B cell (primary cell): Measurements from ENCODE around the gene MARF1. TPM values are rescaled to one million over a fixed set of nuclear protein-coding genes. Genes with fewer than 3 reads are reported as not detected.
A peak's percentile ranks its signal among the peaks of the same experiment; 100 is the strongest.
"Not testable (repeated sequence)": the region's sequence is repeated elsewhere in the genome, so short reads cannot be mapped to it uniquely, and the experiment has no call there.

Source experiments
- ATAC-seq: fragments of 200-7000 bp; cut with Tn5 transposase; one replicate; pipeline ENCODE4 v1.10.0; 2021; ENCODE audit warnings: low read depth, mild to moderate bottlenecking, moderate number of reproducible peaks, moderate library complexity
- CTCF ChIA-PET: fragments of 350-600 bp; sonication (Branson Sonifier 250); formaldehyde crosslinking; loops from one replicate; lab custom pipeline; 2021; ENCODE audit warnings: antibody characterized with exemption, inconsistent platforms; lab: Charles Lee
- POLR2A ChIA-PET: fragments of 350-600 bp; sonication (Branson Sonifier 250); formaldehyde crosslinking; loops from one replicate; lab custom pipeline; 2021; ENCODE audit warnings: antibody characterized with exemption; lab: Charles Lee
- DNase-seq: peaks from one replicate; pipeline ENCODE4 v3.0.0; 2013
- H2AFZ ChIP-seq: 2 replicates; pipeline ENCODE4 v1.6.1; 2012; ENCODE audit warnings: mild to moderate bottlenecking, low read depth, low read length; ENCODE audit not compliant: insufficient read depth, poor library complexity, severe bottlenecking
- H3K27ac ChIP-seq, 2 donors: 1 replicate in 1 of 2; 2 replicates in 1 of 2; pipeline ENCODE4 v1.5.1; 2012 to 2013; ENCODE audit warnings: low read length in 2 of 2, mild to moderate bottlenecking in 2 of 2, moderate library complexity in 1 of 2
- H3K27me3 ChIP-seq, 4 experiments: fragments of 200-600 bp in 1 of 4; sonication (generic) in 1 of 4; replicated peaks in 1 of 4; 1 replicate in 2 of 4; 2 replicates in 2 of 4; pipeline versions ENCODE4 v1.6.1 to v1.7.0; 2013 to 2016; ENCODE audit warnings: low read length in 3 of 4, mild to moderate bottlenecking in 2 of 4, mixed read lengths in 1 of 4, moderate library complexity in 1 of 4; ENCODE audit not compliant: insufficient read depth in 4 of 4, control insufficient read depth in 3 of 4; ENCODE audit errors: control extremely low read depth in 1 of 4
- H3K36me3 ChIP-seq, 2 experiments: replicated peaks in 1 of 2; 1 replicate in 1 of 2; 2 replicates in 1 of 2; pipeline versions ENCODE4 v1.6.1 to v1.7.1; 2013; ENCODE audit warnings: low read length in 1 of 2; ENCODE audit not compliant: insufficient read depth in 2 of 2, control insufficient read depth in 1 of 2; ENCODE audit errors: control extremely low read depth in 1 of 2, extremely low read depth in 1 of 2
- H3K4me1 ChIP-seq, 2 donors: fragments of 200-600 bp in 1 of 2; sonication (generic) in 1 of 2; 1 replicate in 1 of 2; 2 replicates in 1 of 2; pipeline versions ENCODE4 v1.5.1 to v1.6.1; 2013 to 2017; ENCODE audit warnings: low read length in 2 of 2; ENCODE audit not compliant: control insufficient read depth in 2 of 2, insufficient read depth in 2 of 2
- H3K4me2 ChIP-seq: replicated peaks from 2 replicates; pipeline ENCODE3; 2012; ENCODE audit warnings: mild to moderate bottlenecking, low read depth, low read length; ENCODE audit not compliant: poor library complexity, severe bottlenecking
- H3K4me3 ChIP-seq, 5 experiments: fragments of 200-600 bp in 1 of 5; sonication (generic) in 1 of 5; 1 replicate in 3 of 5; 2 replicates in 2 of 5; pipeline versions ENCODE4 v1.5.1 to v1.7.0; 2011 to 2016; ENCODE audit warnings: low read length in 4 of 5, mild to moderate bottlenecking in 4 of 5, low read depth in 2 of 5, control low read depth in 1 of 5, moderate library complexity in 1 of 5; ENCODE audit not compliant: insufficient read depth in 1 of 5; ENCODE audit errors: control extremely low read depth in 1 of 5, extremely low read depth in 1 of 5
- H3K79me2 ChIP-seq: fragments of 200-600 bp; sonication (generic); one replicate; pipeline ENCODE4 v1.6.0; 2016; ENCODE audit warnings: low read length; ENCODE audit not compliant: control insufficient read depth, insufficient read depth
- H3K9ac ChIP-seq: fragments of 200-600 bp; sonication (generic); 2 replicates; pipeline ENCODE4 v1.6.1; 2017; ENCODE audit warnings: mild to moderate bottlenecking, low read length, moderate library complexity
- H3K9me3 ChIP-seq, 3 donors: one replicate each; pipeline versions ENCODE4 v1.6.1 to v1.7.1; 2013; ENCODE audit warnings: low read length in 2 of 3; ENCODE audit not compliant: control insufficient read depth in 2 of 3, insufficient read depth in 1 of 3; ENCODE audit errors: control extremely low read depth in 1 of 3
- H4K20me1 ChIP-seq: 2 replicates; pipeline ENCODE4 v1.6.0; 2012; ENCODE audit warnings: mild to moderate bottlenecking, low read length; ENCODE audit not compliant: insufficient read depth, control insufficient read depth, poor library complexity, severe bottlenecking
- H3K27ac Mint-ChIP-seq: one replicate; pipeline ENCODE4 v1.8.0; 2021; ENCODE audit warnings: mixed read lengths
- H3K27me3 Mint-ChIP-seq: one replicate; pipeline ENCODE4 v1.8.0; 2021; ENCODE audit warnings: mixed read lengths
- H3K4me1 Mint-ChIP-seq: one replicate; pipeline ENCODE4 v1.8.0; 2021; ENCODE audit warnings: mixed read lengths
- H3K4me3 Mint-ChIP-seq: one replicate; pipeline ENCODE4 v1.8.0; 2021; ENCODE audit warnings: mixed read lengths
- H3K9me3 Mint-ChIP-seq: one replicate; pipeline ENCODE4 v1.8.0; 2022; ENCODE audit warnings: mixed read lengths; ENCODE audit not compliant: insufficient read depth
- WGBS: methylation state at CpG from one replicate; pipeline ENCODE4 v1.1.5; 2013; ENCODE audit warnings: missing lambda C conversion rate; ENCODE audit not compliant: insufficient coverage; 5-methylcytosine and 5-hydroxymethylcytosine counted together
- intact Hi-C: fragments of 100-400 bp; cut with micrococcal nuclease; formaldehyde crosslinking; loops from one replicate; pipeline ENCODE4 v1.10.0; 2022
- polyA plus RNA-seq: library from polyadenylated mRNA; depleted of rRNA; stranded (reverse); fragments of >200 nt; gene quantifications from 2 replicates; pipeline ENCODE4 v1.2.3, GENCODE V29; 2012
- total RNA-seq, 2 donors: library from RNA; stranded (reverse); fragments of 120-200 nt in 1 of 2; gene quantifications; 1 replicate in 1 of 2; 2 replicates in 1 of 2; pipeline versions ENCODE4 v1.2.3 to v1.2.4, GENCODE V29; 2013 to 2022

MARF1 gene
- total and polyA plus RNA-seq, 2 donors (not counting 1 experiment from before 2014, with no cell fraction given) = 68.0 to 366 TPM

GRCh38 chr16:15646557-15647293, 3.8 kb upstream of the MARF1 start:
- H3K36me3 ChIP-seq, H3K9me3 Mint-ChIP-seq, H3K9ac ChIP-seq, H3K4me3 ChIP-seq, DNase-seq, H3K4me2 ChIP-seq, H3K9me3 ChIP-seq, H3K27ac ChIP-seq, H3K27me3 Mint-ChIP-seq, ATAC-seq, H2AFZ ChIP-seq, H3K4me3 Mint-ChIP-seq, H3K27ac Mint-ChIP-seq, H3K27me3 ChIP-seq, intact Hi-C loops: not testable (repeated sequence)
- CTCF ChIA-PET = interaction anchor here (1.5 kb wide), 1 partner anchor 219 kb away, joined by 5 read pairs; no protein-coding TSS in a partner anchor
- POLR2A ChIA-PET = interaction anchor here (0.6 kb wide), 1 partner anchor 55 kb away, joined by 3 read pairs; no protein-coding TSS in a partner anchor
- H3K4me1 ChIP-seq = peaks cover 22 to 29% of the 10 kb centered on the region in 2 donors
- H4K20me1 ChIP-seq = peaks cover 13% of the 10 kb centered on the region
- WGBS = 83% methylated on average over 9 of the region's 13 CpGs
- H3K79me2 ChIP-seq = peaks cover 38% of the 10 kb centered on the region
- H3K4me1 Mint-ChIP-seq = peaks cover 30% of the 10 kb centered on the region

DNA sequence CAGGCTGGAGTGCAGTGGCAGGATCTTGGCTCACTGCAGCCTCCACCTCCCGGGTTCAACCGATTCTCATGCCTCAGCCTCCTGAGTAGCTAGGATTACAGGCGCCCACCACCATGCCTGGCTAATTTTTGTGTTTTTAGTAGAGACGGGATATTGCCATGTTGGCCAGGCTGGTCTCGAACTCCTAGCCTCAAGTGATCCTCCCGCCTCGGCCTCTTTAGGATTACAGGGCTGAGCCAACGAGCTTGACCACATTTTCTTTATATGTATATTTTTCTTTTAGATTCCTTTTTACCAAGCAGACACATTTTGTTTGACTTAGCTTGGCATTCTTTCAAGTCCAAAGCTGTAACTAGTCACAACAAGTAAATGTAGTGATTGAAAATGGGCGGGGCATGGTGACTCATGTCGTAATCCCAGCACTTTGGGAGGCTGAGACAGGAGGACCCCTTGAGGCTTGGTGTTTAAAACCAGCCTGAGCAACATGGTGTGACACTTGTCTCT, 2.1 kb upstream of the MARF1 start:
- peaks cover 40% of the 10 kb centered on the region for H3K4me1 Mint-ChIP-seq
- H3K4me2 ChIP-seq, H3K9ac ChIP-seq, POLR2A ChIA-PET, H3K36me3 ChIP-seq, H3K27me3 ChIP-seq, H3K9me3 ChIP-seq, H2AFZ ChIP-seq, H3K9me3 Mint-ChIP-seq, H3K27ac Mint-ChIP-seq, H3K27ac ChIP-seq, H3K4me3 Mint-ChIP-seq, H4K20me1 ChIP-seq, H3K4me3 ChIP-seq, H3K27me3 Mint-ChIP-seq, ATAC-seq: not testable (repeated sequence)
- H3K79me2 ChIP-seq = peaks cover 38% of the 10 kb centered on the region
- CTCF ChIA-PET = interaction anchor here (1.1 to 3.5 kb wide), 4 partner anchors 9 to 217 kb away, joined by 4 to 26 read pairs (median 6); no protein-coding TSS in a partner anchor
- WGBS = 100% methylated on average over 4 of the region's 10 CpGs
- peak; percentile 23 for DNase-seq
- intact Hi-C loops = loop anchor here (5.0 kb wide), 1 partner anchor 57 kb away; no protein-coding TSS in a partner anchor
- H3K4me1 ChIP-seq = peaks cover 32 to 35% of the 10 kb centered on the region in 2 donors
